GM12874 (cell line): ENCODE data around the gene TDP1.

ENCODE experiments used
- CTCF ChIP-seq: IDR thresholded peaks from 2 replicates; pipeline ENCODE4 v1.5.1; 2011; ENCODE audit warnings: low read depth, mild to moderate bottlenecking, control low read depth, low read length, moderate library complexity; ENCODE audit not compliant: insufficient read depth

The TDP1 gene

GRCh38 chr14:90023176-90023896, 67.6 kb downstream of the TDP1 start:
- TF ChIP-seq CTCF, result no peak

- TF ChIP-seq CTCF, result no peak
Observed at GRCh38 chr14:90024910-90025309, 69.2 kb downstream of the TDP1 start.

GRCh38 chr14:90027842-90028241, 72.1 kb downstream of the TDP1 start:
- TF ChIP-seq CTCF, result no peak

- no peak for TF ChIP-seq CTCF
Observed at GRCh38 chr14:90034156-90034555, 78.4 kb downstream of the TDP1 start.

- TF ChIP-seq CTCF, result no peak
Observed at GRCh38 chr14:90034835-90035525, 79.3 kb downstream of the TDP1 start.

GRCh38 chr14:90039253-90040010, 83.7 kb downstream of the TDP1 start:
- no peak for TF ChIP-seq CTCF

- TF ChIP-seq CTCF, result no peak
Observed at GRCh38 chr14:90040411-90040810, 84.7 kb downstream of the TDP1 start.
